T-cell (primary cell): ENCODE measurements around the gene MINK1. TPM values are rescaled to one million over a fixed set of nuclear protein-coding genes. Genes with fewer than 3 reads are reported as not detected.

Experiments
- ATAC-seq, 4 experiments: fragments of 200-7000 bp in 3 of 4; fragments of 150-1000 bp in 1 of 4; cut with Tn5 transposase; replicated peaks in 1 of 4; 1 replicate in 3 of 4; 2 replicates in 1 of 4; pipeline ENCODE4 v1.10.0; 2021; ENCODE audit warnings: moderate library complexity in 3 of 4, mild to moderate bottlenecking in 2 of 4, moderate number of reproducible peaks in 1 of 4
- CTCF ChIA-PET, 2 donors: fragments of 300-600 bp; sonication (Branson Sonifier 250); formaldehyde crosslinking; loops; one replicate each; lab custom pipeline; 2022; ENCODE audit warnings: antibody characterized with exemption in 2 of 2; lab: Charles Lee
- POLR2A ChIA-PET, 2 donors: fragments of 300-600 bp; sonication (Branson Sonifier 250); formaldehyde crosslinking; loops; one replicate each; lab custom pipeline; 2022; ENCODE audit warnings: antibody characterized with exemption in 2 of 2; lab: Charles Lee
- DNase-seq, 35 experiments: peaks; one replicate each; pipeline versions ENCODE4 v3.0.0 to v3.0.0-alpha.2; 2013 to 2023
- H3K27ac ChIP-seq: one replicate; pipeline ENCODE4 v1.5.1; 2013; ENCODE audit warnings: low read length
- H3K27me3 ChIP-seq, 2 experiments: replicated peaks in 1 of 2; 1 replicate in 1 of 2; 2 replicates in 1 of 2; pipeline versions ENCODE4 v1.6.1 to v1.7.0; 2013; ENCODE audit warnings: low read length in 1 of 2, mixed read lengths in 1 of 2; ENCODE audit not compliant: control insufficient read depth in 2 of 2, insufficient read depth in 2 of 2; ENCODE audit errors: extremely low read depth in 1 of 2
- H3K36me3 ChIP-seq, 2 donors: 1 replicate in 1 of 2; 2 replicates in 1 of 2; pipeline versions ENCODE4 v1.6.1 to v1.7.0; 2013; ENCODE audit warnings: low read length in 1 of 2; ENCODE audit not compliant: control insufficient read depth in 2 of 2, insufficient read depth in 1 of 2; ENCODE audit errors: extremely low read depth in 1 of 2
- H3K4me1 ChIP-seq, 2 experiments: 1 replicate in 1 of 2; 2 replicates in 1 of 2; pipeline versions ENCODE4 v1.6.1 to v1.7.0; 2013; ENCODE audit warnings: low read length in 2 of 2, mixed read lengths in 1 of 2; ENCODE audit not compliant: insufficient read depth in 2 of 2, control insufficient read depth in 1 of 2; ENCODE audit errors: extremely low read depth in 1 of 2
- H3K4me3 ChIP-seq, 2 donors: 1 replicate in 1 of 2; 2 replicates in 1 of 2; pipeline versions ENCODE4 v1.5.1 to v1.7.0; 2013; ENCODE audit warnings: mild to moderate bottlenecking in 2 of 2, low read length in 1 of 2, moderate library complexity in 1 of 2; ENCODE audit not compliant: control insufficient read depth in 1 of 2; ENCODE audit errors: extremely low read depth in 1 of 2
- H3K9me3 ChIP-seq: 2 replicates; pipeline ENCODE4 v1.7.0; 2013
- H3K27ac Mint-ChIP-seq, 2 donors: one replicate each; pipeline ENCODE4 v1.8.0; 2020 to 2021; ENCODE audit warnings: mild to moderate bottlenecking in 2 of 2, mixed read lengths in 2 of 2
- H3K27me3 Mint-ChIP-seq, 2 donors: one replicate each; pipeline ENCODE4 v1.8.0; 2021 to 2022; ENCODE audit warnings: mixed read lengths in 2 of 2
- H3K36me3 Mint-ChIP-seq: one replicate; pipeline ENCODE4 v1.8.0; 2021; ENCODE audit warnings: mixed read lengths
- H3K4me1 Mint-ChIP-seq, 3 donors: one replicate each; pipeline ENCODE4 v1.8.0; 2020 to 2022; ENCODE audit warnings: mixed read lengths in 3 of 3, mild to moderate bottlenecking in 1 of 3
- H3K4me3 Mint-ChIP-seq, 3 donors: one replicate each; pipeline ENCODE4 v1.8.0; 2020 to 2022; ENCODE audit warnings: mild to moderate bottlenecking in 3 of 3, mixed read lengths in 3 of 3, moderate library complexity in 3 of 3
- H3K9me3 Mint-ChIP-seq, 3 donors: one replicate each; pipeline ENCODE4 v1.8.0; 2020 to 2022; ENCODE audit warnings: mixed read lengths in 3 of 3
- WGBS: methylation state at CpG from one replicate; pipeline ENCODE4 v1.1.5; 2013; ENCODE audit warnings: missing lambda C conversion rate; ENCODE audit not compliant: insufficient coverage; 5-methylcytosine and 5-hydroxymethylcytosine counted together
- total RNA-seq, 35 experiments: library from RNA in 6 of 35; stranded (reverse) in 6 of 35; fragments of 120-200 nt in 1 of 35; gene quantifications; one replicate each; pipeline versions ENCODE4 v1.2.1 to v1.2.4 and lab custom pipeline; 2013 to 2026

Gene MINK1
- total RNA-seq, 5 donors from 2014 or later (not counting 1 experiment from before 2014, with no cell fraction given) = 156 to 189 (median 164) TPM

DNA sequence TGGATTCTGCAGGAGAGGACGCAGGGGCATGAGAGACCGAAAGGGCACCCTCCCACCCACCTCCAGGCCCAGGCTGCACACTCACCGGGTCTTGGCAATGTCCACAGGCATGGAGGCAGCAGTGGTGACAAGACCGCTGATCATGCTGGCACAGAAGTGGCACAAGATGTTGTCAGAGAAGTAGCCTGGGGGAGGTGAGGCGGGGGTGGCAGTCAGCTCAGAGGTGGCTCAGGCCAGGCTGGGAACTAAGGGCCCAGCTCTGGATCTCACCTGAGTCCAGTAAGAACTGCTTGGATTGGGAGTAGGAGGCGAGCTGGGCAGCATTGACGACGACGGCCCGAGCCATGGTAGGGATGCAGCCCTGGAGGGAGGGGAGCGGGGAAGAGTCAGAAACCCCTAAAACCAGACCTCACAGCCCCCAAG lies 104.9 kb downstream of the MINK1 start:
- Mint-ChIP-seq H3K27me3 (no peaks in the 10 kb centered on the region), H3K27ac (peak overlapping the region; percentile 66), H3K4me1 (peaks cover 61 to 70% (median 62%) of the 10 kb centered on the region in 3 donors), H3K4me3 (peak overlapping the region; percentile 91 to 100 (median 94)), H3K9me3 (no peaks in the 10 kb centered on the region), H3K36me3 (peaks cover 30% of the 10 kb centered on the region)
- Histone ChIP-seq H3K4me3 (peak overlapping the region in 1 of 2 donors; percentile 84), H3K9me3 (no peaks in the 10 kb centered on the region), H3K27me3 (no peaks in the 10 kb centered on the region), H3K27ac (no peak overlapping the region), H3K36me3 (peaks cover 5 to 30% of the 10 kb centered on the region in 2 donors), H3K4me1 (peaks cover 15 to 56% of the 10 kb centered on the region in 2 experiments)
- POLR2A ChIA-PET = interaction anchor here in 1 of 2 donors (0.6 kb wide), 1 partner anchor 364 kb away, joined by 5 read pairs; no protein-coding TSS in a partner anchor
- CTCF ChIA-PET = interaction anchor here in 1 of 2 donors (0.6 kb wide), 1 partner anchor 687 kb away, joined by 3 read pairs; no protein-coding TSS in a partner anchor
- no peak for ATAC-seq
- DNase-seq = no peak
- 100% methylated on average over 4 of the region's 11 CpGs for WGBS

- peaks cover 22 to 59% of the 10 kb centered on the region in 2 experiments for H3K4me1 ChIP-seq
Observed at GRCh38 chr17:4938688-4939545, 105.8 kb downstream of the MINK1 start.

GRCh38 chr17:4939546-4939795 lies 106.3 kb downstream of the MINK1 start:
- Mint-ChIP-seq H3K36me3 (peaks cover 38% of the 10 kb centered on the region), H3K4me1 (peaks cover 61 to 71% (median 62%) of the 10 kb centered on the region in 3 donors), H3K9me3 (no peaks in the 10 kb centered on the region), H3K27me3 (no peaks in the 10 kb centered on the region), H3K4me3 (peak overlapping the region; percentile 91 to 100 (median 94)), H3K27ac (peak overlapping the region; percentile 86 to 96)
- ChIA-PET CTCF (interaction anchor here (0.5 to 2.0 kb wide), 8 partner anchors 10 to 229 kb away, joined by 3 to 19 read pairs (median 4); partner anchors contain the start of genes ARRB2 (in 1 of the 2), C17orf107 (in 1 of the 2), CAMTA2 (in 1 of the 2) and SPAG7 (in 1 of the 2)), POLR2A (interaction anchor here (0.6 to 1.5 kb wide), 3 partner anchors 28 to 217 kb away, joined by 3 to 8 read pairs (median 5); partner anchors contain the start of genes CHRNE (in 1 of the 2) and SPAG7 (in 1 of the 2))
- peaks cover 26 to 59% of the 10 kb centered on the region in 2 experiments for H3K4me1 ChIP-seq
- peaks cover 11 to 41% of the 10 kb centered on the region in 2 donors for H3K36me3 ChIP-seq
- H3K9me3 ChIP-seq = no peaks in the 10 kb centered on the region
- peak in 2 of 35 experiments; percentile 16 for DNase-seq
- peak in 3 of 4 experiments; percentile 2 to 5 (median 3) for ATAC-seq
- H3K27ac ChIP-seq = peak overlapping the region; percentile 77
- H3K27me3 ChIP-seq = no peaks in the 10 kb centered on the region
- H3K4me3 ChIP-seq = peak overlapping the region; percentile 84 to 85
- 0% methylated on average over 16 of the region's 16 CpGs for WGBS

More at GRCh38 chr17:4938688-4939545, 105.8 kb downstream of the MINK1 start:
- POLR2A ChIA-PET = interaction anchor here in 1 of 2 donors (0.6 kb wide), 1 partner anchor 216 kb away, joined by 3 read pairs; no protein-coding TSS in a partner anchor
- Mint-ChIP-seq H3K9me3 (no peaks in the 10 kb centered on the region), H3K4me1 (peaks cover 61 to 71% (median 62%) of the 10 kb centered on the region in 3 donors), H3K4me3 (peak overlapping the region; percentile 91 to 100 (median 94)), H3K36me3 (peaks cover 33% of the 10 kb centered on the region), H3K27me3 (no peaks in the 10 kb centered on the region), H3K27ac (peak overlapping the region; percentile 86 to 96)
- DNase-seq = peak in 1 of 35 experiments; percentile 33
- Histone ChIP-seq H3K27ac (peak overlapping the region; percentile 77), H3K9me3 (no peaks in the 10 kb centered on the region), H3K27me3 (no peaks in the 10 kb centered on the region), H3K4me3 (peak overlapping the region; percentile 84 to 85), H3K36me3 (peaks cover 11 to 38% of the 10 kb centered on the region in 2 donors)
- no peak for ATAC-seq
- CTCF ChIA-PET = interaction anchor here (0.5 to 2.0 kb wide), 6 partner anchors 10 to 688 kb away, joined by 3 to 19 read pairs (median 5); partner anchors contain the start of genes CAMTA2 (in 1 of the 2) and SPAG7 (in 1 of the 2)
- WGBS = 55% methylated on average over 15 of the region's 19 CpGs

- Mint-ChIP-seq H3K27me3 (no peaks in the 10 kb centered on the region), H3K9me3 (no peaks in the 10 kb centered on the region), H3K36me3 (peaks cover 40% of the 10 kb centered on the region), H3K27ac (peak within 1 kb of the TSS; percentile 96 to 97), H3K4me3 (peak within 1 kb of the TSS; percentile 91 to 100 (median 94)), H3K4me1 (peaks cover 63 to 73% (median 64%) of the 10 kb centered on the region in 3 donors)
- H3K27ac ChIP-seq = peak within 1 kb of the TSS; percentile 77
- peak within 1 kb of the TSS; percentile 85 to 99 for H3K4me3 ChIP-seq
- peaks cover 11 to 46% of the 10 kb centered on the region in 2 donors for H3K36me3 ChIP-seq
- ATAC-seq (peak; percentile 81 to 88 (median 84)), DNase-seq (peak; percentile 87 to 99 (median 95))
- peaks cover 31 to 61% of the 10 kb centered on the region in 2 experiments for H3K4me1 ChIP-seq
- H3K27me3 ChIP-seq = no peaks in the 10 kb centered on the region
- WGBS = under 1% methylated on average over 63 of the region's 72 CpGs
- H3K9me3 ChIP-seq = no peaks in the 10 kb centered on the region
- POLR2A ChIA-PET = interaction anchor here in 1 of 2 donors (0.6 to 1.5 kb wide), 3 partner anchors 8 to 37 kb away, joined by 5 to 8 read pairs (median 5); partner anchors contain the start of genes CHRNE, PFN1 and SPAG7
- CTCF ChIA-PET = interaction anchor here (0.5 to 2.0 kb wide), 10 partner anchors 9 to 230 kb away, joined by 3 to 19 read pairs (median 4); partner anchors contain the start of genes ARRB2 (in 1 of the 2), C17orf107 (in 1 of the 2), CAMTA2 (in 1 of the 2) and SPAG7 (in 1 of the 2)
Observed at GRCh38 chr17:4939796-4940554, 106.8 kb downstream of the MINK1 start, which contains the start of the genes RNF167 and SLC25A11. Gene RNF167 (plus strand): TSS chr17:4940268. CDS start chr17:4940910, 642 bp downstream. Gene SLC25A11 (minus strand): TSS chr17:4940046. CDS start chr17:4939910, 136 bp downstream.

GRCh38 chr17:4940555-4941318 lies 107.6 kb downstream of the MINK1 start:
- Histone ChIP-seq H3K27me3 (no peaks in the 10 kb centered on the region), H3K36me3 (peaks cover 11 to 53% of the 10 kb centered on the region in 2 donors), H3K9me3 (no peaks in the 10 kb centered on the region), H3K4me1 (peaks cover 36 to 68% of the 10 kb centered on the region in 2 experiments), H3K27ac (peak overlapping the region; percentile 75), H3K4me3 (peak overlapping the region; percentile 85 to 99)
- peak in 15 of 35 experiments; percentile 10 to 61 (median 28) for DNase-seq
- peak in 1 of 4 experiments; percentile 9 for ATAC-seq
- Mint-ChIP-seq H3K36me3 (peaks cover 48% of the 10 kb centered on the region), H3K4me3 (peak overlapping the region; percentile 91 to 100 (median 94)), H3K27me3 (no peaks in the 10 kb centered on the region), H3K27ac (peak overlapping the region; percentile 96 to 97), H3K9me3 (no peaks in the 10 kb centered on the region), H3K4me1 (peaks cover 71 to 79% (median 72%) of the 10 kb centered on the region in 3 donors)
- CTCF ChIA-PET = interaction anchor here in 1 of 2 donors (0.8 to 2.0 kb wide), 6 partner anchors 27 to 231 kb away, joined by 3 to 19 read pairs (median 4); partner anchors contain the start of genes ARRB2, C17orf107, CAMTA2 and SPAG7
- 0% methylated on average over 12 of the region's 29 CpGs for WGBS
- POLR2A ChIA-PET = interaction anchor here in 1 of 2 donors (0.6 to 1.5 kb wide), 3 partner anchors 7 to 38 kb away, joined by 5 to 8 read pairs (median 5); partner anchors contain the start of genes CHRNE, PFN1 and SPAG7
